HG02970 (cell line): ENCODE data around the gene SMIM22.

Experiments
- ATAC-seq: cut with Tn5 transposase; IDR thresholded peaks from one replicate; pipeline ENCODE4 v1.9.1; 2021; ENCODE audit warnings: mild to moderate bottlenecking, moderate library complexity, moderate number of reproducible peaks; ENCODE audit not compliant: unreplicated experiment, low FRiP score

SMIM22 gene

GRCh38 chr16:4792951-4793513 lies 2.1 kb upstream of the SMIM22 start:
- ATAC-seq: no peak

DNA sequence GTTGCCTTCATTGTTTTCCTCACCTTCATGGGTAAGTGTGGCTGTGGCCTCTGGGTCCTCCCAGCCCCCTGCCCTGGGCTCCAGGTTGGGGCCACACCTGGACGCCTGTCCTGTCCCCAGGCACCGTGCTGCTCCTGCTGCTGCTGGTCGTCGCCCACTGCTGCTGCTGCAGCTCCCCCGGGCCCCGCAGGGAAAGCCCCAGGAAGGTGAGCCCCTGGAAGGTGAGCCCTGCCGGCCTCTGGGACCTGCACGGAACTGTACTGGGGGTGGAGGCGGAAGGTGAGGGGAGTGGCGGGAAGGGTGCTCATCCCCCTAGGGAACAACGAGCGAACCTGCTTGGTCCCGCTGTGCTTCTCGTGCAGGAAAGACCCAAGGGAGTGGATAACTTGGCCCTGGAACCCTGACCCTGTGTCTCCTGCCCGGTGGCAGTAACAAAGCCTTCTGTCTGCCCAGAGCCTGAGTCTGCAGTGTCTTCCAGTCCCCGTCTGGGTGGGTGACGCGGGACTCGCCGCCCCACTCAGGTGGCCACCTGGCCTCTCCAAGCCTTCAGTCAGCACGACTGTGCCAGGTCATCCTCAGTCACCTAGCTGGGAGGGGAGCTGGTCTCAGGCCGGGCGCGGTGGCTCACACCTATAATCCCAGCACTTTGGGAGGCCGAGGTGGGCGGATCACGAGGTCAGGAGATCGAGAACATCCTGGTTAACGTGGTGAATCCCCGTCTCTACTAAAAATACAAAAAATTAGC lies 831 bp downstream of the SMIM22 start:
- ATAC-seq: no peak

DNA sequence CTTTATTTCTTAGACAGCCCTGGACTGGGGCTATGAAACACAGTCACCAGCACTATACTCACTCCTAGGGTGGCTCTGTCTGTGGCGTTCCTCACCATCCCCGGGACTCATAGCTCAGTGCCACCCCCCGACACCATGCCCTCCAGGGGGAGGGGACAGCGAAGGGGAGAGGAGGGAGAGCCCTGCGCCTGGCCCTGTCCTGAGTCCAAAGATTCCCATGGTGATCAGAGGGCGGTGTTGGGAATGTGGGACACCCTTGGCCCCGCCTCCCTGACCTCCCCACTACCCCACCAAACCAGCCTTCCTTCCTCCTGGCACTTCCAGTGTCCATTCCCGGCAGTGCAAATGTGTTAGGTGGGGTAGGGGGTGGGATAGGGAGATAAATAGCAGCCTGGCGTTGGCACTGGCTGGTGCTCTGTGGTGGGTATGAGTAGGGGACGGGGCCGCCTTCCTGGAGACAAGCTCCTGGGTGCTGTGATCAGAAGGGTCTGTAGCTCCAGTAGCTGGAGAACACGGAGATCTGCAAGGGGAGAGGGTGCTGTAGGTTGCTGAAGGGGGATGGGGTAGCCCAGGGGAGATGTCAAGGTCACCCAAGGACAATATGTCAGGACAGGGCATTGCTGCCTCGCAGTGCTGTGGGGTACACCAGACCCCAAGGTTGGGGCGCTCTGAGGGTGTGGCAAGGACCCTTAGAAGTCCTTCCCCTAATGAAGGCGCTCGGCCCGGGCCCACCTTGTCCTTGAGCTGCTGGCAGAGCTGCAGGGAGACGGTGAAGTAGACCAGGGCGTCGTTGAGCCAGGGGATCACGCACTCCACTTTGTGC lies 2.0 kb downstream of the SMIM22 start:
- ATAC-seq: no peak

- no peak for ATAC-seq
Observed at GRCh38 chr16:4797805-4798252, 2.7 kb downstream of the SMIM22 start.

DNA sequence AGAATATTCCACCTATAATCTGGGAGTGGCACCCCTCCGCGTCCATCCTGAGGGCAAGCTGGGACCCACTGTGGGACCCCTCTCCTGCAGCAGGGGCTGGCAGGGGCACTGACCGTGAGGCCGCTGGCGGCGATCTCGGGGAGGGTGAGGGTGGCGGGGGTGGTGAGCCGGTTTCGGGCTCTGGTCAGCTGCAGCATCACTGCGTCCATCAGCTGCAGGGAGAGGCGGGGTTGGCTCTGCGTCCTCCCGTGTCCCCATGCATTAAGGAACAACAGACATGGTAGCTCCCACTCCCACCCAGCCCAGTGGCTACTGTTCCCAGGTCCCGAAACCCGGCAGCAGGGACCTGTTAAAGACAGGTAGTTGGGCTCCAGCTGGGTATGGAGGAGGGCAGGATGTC lies 3.3 kb downstream of the SMIM22 start:
- ATAC-seq: no peak

- no peak for ATAC-seq
Observed at GRCh38 chr16:4799171-4799855, 4.1 kb downstream of the SMIM22 start.

GRCh38 chr16:4800290-4801041 lies 5.3 kb downstream of the SMIM22 start:
- ATAC-seq: no peak

- no peak for ATAC-seq
Observed at GRCh38 chr16:4801051-4801961, 6.1 kb downstream of the SMIM22 start.

DNA sequence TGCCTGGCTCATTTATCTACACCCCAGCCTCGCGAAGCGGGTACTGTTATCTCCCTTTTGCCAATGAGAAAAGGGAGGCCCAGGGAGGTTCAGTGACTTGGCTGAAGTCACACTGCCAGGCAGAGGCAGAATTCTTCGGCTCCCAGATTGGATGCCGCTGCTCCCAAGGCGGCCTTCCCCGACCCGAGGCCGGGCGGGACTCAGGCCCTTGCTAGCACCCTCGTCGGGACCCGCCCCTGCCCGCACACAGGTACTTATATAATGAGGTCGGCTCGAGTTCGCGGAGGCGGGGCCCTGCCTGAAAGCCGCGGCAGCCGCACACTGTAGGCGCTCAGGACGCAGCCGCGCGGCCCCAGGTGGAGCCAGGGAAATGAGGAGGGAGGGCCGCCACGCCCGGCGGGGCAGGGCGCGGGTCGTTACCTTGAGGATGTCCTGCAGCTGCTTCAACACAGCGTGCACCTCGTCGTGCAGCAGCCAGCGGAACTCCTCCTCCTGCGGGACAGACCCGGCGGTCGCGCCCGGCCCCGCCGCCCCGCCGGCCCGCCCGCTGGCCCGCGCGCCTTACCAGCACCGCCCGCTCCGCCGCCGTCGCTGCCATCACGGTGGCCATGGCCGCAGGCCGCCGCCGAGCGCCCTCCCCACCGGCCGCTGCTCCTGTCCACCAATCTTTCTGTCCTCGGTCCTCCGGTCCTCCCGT lies 6.9 kb downstream of the SMIM22 start, which contains the start of gene ROGDI:
ROGDI (minus strand) TSS at position 672 of the 697 bp plus-strand sequence; CDS start at position 610, 62 bp downstream.
- ATAC-seq: peak; percentile 41

DNA sequence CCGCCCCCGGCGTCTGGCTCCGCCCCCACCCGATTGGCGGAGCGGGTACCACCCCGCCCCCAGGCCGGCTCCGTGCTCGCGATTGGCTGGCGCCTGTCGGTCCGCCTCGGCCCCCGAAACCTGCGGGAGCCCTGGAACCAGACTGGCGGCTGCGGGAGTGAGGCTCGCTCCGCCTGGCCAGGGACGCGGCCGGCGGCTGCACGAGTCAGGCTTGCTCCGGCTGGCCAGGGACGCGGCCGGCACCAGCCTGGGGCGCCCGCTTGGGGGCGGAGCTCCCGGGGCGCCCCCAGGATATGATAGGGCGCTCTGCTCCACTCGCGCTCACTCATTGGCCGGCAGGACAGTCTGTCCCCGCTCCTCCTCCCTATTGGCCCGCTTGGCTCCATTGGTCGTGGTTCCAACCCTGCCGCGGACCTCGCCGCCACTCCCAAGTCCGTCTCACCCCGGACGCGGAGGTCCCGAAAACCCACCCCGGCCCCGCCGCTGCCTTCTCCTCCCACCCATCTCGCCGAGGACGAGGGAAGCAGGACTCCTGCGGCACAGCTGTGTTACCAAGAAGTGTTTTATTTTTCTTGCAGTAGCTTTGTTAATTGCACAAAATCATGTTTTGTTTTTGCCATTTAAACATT lies 7.6 kb downstream of the SMIM22 start:
- peak; percentile 86 for ATAC-seq

DNA sequence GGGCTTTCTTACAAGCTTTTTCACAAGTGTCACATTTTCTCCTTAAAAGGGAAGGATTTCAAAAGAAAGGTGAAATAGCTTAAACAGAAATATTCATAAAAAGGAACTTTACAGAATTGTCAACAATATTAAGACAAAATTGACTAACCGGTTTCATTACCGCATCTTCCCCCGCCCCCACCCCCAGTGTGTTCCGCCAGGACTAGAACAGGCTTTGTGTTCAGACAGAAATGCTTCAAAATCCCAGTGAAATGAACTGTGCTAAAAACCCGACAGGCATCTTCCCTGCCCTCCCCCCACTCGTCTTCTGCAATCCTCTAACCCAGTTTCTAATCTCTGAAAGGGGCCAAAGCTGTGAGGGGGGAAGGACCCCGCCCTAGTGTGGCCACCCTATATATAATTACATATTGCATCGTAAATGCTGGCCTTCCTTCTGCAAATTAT lies 8.3 kb downstream of the SMIM22 start:
- ATAC-seq: no peak

DNA sequence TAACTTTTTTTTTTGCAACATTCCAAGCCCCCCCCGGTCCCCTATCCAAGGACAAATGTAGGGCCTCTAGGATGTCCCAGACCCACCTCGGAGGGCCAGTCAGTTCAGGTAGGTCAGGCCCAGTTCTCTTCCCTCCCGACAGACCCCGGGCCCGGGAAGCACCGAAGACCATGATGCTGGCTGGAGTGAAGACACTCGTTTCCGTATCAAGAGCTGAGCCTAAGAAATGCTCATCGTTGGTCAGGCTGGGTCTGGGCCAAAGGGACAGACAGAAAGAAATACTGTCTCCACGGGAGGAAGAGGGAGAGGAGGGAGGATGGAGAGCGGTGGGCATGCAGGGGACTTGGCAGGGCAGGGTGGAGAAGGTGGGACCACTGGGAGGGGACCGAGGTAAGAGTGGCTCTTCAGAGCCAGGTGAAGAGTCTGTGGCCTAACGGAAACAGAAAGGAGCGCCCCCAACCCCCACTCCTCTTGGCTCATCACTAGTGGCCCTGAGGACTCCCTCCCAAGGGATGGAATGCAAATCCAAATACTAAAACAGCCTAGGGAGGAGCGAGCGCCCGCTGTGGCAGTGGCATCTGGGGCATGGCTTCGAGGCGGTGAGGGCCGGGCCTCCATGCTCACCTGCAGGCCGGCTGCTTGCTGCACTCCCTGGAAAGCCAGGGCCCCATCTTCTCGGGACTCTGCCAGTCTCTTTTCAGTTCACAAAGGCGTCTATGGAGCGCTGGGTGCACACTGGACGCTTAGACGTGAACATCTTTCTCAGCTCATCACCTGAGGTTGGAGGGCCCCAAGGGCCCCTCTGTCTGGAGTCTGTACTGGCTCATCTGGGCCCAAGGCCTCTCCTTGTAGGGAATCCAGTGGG lies 9.0 kb downstream of the SMIM22 start:
- no peak for ATAC-seq

- no peak for ATAC-seq
Observed at GRCh38 chr16:4805231-4805630, 10.1 kb downstream of the SMIM22 start.

DNA sequence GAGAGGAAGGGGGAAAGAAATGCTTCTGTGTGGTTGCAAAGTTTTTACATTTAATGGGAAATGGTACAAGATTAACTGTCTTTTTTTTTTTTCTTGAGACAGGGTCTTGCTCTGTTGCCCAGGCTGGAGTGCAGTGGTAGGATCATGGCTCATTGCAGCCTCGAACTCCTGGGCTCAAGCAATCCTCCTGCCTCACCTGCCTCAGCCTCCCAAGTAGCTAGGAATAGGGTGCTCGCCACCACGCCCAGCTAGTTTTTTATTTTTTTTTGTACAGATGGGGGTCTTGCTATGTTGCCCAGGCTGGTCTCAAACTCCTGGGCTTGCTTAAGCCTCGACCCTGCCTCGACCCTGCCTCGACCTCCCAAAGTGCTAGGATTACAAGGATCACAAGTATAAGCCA lies 11.1 kb downstream of the SMIM22 start:
- ATAC-seq: no peak

- no peak for ATAC-seq
Observed at GRCh38 chr16:4811242-4811641, 16.1 kb downstream of the SMIM22 start.

- ATAC-seq: no peak
Observed at GRCh38 chr16:4811773-4812172, 16.6 kb downstream of the SMIM22 start.
